Stimulated activated CD4-positive, alpha-beta T cell treated with anti-CD3 and anti-CD28 coated beads, Interleukin-2, amount 100 ng/mL, for 48 hours (primary cell): Measurements from ENCODE around the gene KRT17.

Source experiments
- DNase-seq, 2 donors: peaks; one replicate each; pipeline ENCODE4 v3.0.0-alpha.2; 2020

Gene KRT17

DNA sequence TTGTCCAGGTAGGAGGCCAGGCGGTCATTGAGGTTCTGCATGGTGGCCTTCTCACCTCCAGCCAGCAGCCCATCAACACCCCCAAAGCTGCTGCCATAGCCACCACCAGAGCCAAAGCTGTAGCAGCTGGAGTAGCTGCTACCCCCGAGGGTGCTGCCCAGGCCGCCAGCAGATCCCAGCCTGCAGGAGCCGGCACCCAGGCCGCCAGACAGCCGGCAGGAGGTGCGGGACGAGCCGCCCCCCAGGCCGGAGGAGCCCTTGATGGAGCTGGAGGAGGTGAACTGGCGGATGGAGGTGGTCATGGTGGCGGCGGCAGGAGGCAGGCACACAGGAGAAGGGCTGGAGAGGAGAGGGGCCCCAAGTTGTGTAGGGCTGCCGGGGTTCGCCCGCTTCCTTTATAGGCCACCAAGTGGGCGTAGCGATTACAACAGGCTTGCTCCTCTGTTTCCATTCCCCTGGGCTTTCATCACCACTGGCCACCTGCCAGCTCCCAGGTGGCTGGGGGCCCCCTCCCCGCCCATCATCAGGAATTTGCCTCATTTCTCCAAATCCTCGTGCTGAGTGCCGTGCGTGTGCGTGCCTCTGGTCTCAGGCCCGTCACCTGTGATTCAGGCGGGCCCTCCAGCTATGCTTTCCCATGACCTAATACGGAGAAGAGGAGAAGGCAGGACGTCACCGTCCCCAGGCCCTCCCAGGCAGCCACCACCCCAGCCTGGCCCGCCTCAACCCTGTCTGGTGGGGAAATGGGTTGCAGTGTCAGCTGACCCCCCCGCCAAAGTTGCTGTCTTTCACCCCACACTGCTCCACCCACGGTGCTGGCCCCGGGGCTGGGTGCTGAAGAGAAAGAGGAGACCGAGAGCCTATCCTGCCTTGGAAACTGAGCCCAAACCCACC is at the start of gene KRT17:
Gene KRT17, minus strand, starts transcription at position 368 of the 894 bp plus-strand sequence. Its CDS starts 66 bp downstream, at position 302.
- DNase-seq = no peak

DNA sequence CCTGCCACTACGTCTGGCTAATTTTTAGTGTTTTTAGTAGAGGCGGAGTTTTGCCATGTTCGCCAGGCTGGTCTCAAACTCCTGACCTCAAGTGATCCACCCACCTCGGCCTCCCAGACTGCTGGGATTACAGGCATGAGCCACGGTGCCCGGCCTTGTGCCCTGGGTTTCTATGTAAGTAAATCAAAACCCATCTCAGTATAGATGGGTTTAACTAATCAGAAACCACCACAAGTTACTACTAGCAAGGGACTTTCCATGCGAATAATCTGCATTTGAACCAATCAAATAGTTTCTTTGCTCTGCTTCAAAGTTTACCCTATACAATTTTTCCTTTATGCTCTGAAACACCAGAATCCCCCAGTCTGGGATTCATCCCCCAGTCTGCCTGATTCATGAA is 47.8 kb upstream of the KRT17 start:
- no peak for DNase-seq

DNA sequence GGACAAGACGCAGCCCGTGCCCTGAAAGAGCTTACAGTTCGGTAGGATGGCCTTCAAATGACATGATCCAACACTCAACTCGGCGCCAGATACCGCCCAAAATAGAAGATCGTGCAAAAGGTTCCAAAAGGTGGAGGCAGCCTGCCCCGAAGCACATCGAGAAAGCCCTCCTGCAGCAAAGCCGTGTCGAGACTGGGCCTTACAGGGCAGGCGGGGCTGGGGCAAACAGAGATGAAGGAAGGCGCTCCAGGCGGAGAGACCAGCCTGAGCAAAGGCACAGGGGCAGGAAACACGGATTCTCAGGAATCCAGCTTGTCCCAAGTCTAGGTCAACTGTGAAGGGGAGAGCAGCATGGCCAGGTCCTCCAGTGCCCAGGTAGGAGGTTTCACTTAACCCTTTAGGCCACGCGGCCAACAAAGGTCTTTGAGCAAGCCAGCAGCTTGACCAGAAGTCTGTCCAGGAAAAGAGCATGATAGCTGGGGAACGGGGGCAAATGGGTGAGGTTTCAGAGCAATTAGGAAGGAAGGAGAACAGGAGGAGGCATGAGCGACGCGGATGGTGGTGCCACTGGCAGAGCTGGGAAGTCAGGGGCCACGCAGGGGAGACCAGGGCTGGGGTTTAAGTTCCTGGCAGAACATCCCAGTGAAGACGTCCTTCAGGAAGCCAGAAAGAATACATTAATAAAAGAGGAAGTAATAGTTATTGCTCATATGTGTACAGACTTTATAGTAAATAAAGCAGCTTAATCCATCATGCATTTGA is 43.1 kb upstream of the KRT17 start:
- no peak for DNase-seq

DNA sequence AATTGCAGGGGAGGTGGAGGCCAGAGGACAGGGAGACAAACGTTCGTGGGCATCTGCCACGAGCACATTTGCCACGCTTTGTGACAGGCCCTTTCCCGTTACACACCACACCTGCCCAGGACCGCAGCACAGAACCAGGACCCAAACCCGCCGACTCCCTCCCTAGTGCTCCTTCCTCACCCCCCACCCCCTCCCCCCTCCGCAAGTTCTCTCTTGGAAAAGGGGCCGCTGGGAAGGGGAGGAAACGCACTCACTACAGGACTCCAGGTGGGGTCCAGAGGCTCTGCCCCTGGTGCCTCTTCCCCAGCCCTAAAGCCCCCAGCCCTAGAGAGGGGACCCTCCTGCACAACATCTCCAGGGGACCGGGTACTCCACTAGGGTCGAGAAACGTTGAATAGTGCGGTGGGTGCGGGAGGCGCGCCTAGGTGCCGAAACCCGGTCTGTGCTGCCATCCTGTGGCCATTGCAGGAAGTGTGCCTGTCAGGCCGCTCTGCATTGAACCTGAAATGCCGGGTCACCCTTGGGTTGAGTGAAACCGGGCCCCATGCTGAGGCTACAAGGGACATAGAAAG is 42.4 kb upstream of the KRT17 start:
- DNase-seq = peak; percentile 90

DNA sequence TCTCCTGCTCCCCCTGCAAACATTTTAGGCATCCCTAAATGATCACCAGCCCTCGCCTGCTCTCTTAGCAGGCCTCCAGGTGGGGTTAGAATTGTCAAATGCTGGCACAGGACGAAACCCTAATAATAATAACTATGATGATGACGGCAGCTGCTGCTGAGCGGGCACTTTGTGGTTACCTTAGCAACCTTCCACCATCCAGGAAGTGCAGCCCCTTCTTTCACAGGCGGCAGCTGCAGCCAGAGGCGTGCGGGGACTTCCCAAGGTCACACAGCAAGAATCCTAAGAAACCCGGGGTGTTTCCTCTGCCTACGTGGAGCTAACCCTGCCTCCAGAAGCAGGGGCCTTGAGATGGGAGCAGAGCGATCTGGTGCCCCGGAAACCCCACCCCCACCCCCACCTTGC is 41.9 kb upstream of the KRT17 start:
- peak; percentile 47 to 49 for DNase-seq

DNA sequence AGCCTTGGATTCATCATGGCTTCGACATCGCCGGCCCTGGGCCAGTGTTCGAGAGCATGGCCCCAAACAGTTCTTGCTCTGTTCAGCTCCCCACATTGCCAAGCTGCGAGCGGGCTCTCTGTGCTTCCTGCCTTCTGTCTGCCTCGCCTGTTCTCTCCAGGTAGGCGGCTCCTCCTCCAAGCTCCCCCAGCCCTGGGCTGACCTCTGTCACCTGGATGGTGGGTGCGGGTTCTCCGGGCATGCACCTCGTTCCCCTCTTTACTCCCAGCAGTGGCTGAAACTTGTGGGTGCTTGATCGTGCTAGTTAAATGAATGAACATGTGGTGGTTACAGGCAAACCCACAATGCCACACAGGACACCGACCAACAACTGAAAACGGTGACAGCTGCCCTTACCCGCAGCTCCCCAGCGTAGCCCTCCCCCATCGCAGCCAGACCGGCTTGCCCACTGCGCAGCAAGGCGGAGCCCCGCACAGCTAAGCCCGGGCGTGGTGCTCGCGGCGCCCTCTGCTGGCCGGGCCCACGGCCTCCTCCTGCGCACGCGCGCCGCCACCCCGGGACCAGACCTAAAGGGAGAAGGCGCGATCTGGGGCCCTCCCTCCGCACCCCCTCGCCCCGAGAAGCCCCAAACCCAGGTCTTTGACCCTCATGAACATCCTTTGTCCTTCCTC is 41.3 kb upstream of the KRT17 start:
- DNase-seq = peak; percentile 86 to 94

DNA sequence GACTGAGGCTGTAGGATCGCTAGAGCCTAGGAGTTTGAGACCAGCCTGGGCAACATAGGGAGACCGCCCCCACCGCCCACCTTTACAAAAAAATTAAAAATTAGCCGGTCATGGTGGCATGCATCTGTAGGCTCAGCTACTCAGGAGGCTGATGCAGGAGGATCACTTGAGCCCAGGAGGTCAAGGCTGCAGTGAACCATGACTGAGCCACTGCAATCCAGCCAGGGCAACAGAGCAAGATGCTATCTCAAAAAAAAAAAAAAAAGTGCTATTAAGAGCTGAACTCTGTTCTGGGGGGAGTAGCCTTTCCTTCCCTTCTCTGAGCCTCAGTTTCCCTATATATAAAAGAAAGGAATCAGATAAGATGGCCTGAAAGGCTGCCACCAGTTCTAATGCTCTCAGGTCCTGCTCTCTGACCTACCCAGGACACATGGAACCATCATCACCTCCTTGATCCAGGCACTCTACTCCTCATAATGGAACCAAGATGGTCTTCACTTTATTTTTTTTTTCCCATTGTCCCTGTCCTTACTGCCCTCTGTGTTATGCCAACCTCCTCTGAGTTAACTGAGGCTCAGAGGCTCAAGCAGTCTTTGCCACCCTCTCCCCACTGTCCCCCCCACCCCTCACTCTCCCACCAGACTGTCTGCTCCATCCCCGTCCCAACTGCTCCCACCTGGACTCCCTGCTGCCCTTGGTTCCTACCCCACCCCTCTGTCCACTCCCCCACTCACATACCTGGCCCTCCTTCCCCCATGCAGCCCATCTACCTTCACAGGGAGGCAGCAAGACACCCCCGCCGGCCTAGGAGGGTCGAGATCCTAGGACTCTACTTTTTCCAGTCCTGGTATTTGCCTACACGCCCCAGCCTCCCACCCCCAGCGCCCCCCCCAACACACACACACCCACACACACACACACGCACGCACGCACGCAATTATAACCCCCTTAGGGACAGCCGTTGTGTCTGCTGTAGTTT is 40.5 kb upstream of the KRT17 start:
- no peak for DNase-seq

DNA sequence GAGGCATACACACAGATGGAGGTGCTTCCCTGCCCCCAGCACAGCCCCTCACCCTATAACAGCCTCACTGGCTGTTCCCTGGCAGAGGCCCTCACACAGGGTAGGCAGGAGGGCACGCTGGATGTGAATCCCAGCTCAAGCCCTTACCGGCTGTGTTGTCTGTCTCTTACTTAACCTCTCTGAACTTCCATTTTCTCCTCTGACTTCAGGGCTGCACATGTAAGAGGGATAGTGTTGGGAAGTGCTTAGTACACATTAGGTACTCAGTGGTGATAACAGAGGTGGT is 39.7 kb upstream of the KRT17 start:
- no peak for DNase-seq

DNA sequence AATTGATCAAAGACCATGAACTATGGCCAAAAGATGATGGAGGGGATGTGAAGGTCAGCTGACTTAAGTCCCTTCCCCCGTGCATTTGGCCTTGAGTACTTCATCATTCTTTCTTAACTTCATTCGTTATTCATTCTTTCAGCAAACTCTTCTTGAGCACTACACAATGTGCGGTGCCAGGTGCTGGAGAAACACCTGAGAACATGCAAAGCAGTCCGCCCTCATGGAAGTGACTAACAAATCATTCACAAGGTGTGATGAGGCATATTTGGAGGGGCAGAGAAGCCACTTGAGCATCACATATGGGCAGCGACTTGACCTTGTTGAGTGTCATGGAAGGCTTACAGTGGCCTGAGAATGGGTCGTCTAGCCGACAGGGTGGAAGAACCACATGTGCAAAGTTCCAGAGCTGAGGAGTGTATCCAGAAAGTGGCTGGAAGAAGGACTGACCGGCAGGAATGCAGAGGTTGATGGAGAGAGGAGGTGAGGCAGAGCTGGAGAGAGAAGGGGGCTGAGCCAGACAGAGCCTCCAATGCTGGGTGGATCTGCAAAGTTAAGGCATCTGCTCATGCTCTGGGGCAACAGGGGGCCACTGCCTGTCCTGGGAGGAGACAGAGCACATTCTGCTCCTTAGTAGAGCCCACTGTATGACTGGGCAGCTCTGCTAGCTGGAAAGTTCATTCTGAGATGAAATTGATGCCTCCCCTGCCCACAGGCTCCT is 39.2 kb upstream of the KRT17 start:
- no peak for DNase-seq

DNA sequence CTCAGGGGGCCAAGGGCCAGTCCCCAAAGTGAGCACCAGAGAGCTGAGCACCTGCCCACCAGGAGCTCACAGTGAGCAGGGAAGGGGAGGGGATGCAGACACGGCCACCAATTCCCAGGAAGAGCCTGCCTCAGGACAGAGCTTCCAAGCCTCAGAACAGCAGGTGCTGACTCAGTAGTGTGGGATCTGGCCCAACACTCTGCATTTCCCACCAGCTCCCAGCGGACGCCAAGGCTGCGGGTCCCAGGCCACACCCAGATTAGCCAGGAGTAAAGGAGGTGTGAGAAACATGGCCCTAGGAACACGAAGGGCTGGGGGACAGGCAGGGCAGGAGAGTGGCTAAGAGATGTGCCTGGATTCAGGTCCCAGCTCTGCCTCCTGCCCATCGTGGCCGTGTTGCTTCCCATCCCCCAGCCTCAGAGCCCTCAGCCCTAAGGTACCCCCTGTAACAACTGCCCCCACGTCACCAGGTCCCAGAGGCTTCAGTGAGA is 35.9 kb upstream of the KRT17 start:
- no peak for DNase-seq

DNA sequence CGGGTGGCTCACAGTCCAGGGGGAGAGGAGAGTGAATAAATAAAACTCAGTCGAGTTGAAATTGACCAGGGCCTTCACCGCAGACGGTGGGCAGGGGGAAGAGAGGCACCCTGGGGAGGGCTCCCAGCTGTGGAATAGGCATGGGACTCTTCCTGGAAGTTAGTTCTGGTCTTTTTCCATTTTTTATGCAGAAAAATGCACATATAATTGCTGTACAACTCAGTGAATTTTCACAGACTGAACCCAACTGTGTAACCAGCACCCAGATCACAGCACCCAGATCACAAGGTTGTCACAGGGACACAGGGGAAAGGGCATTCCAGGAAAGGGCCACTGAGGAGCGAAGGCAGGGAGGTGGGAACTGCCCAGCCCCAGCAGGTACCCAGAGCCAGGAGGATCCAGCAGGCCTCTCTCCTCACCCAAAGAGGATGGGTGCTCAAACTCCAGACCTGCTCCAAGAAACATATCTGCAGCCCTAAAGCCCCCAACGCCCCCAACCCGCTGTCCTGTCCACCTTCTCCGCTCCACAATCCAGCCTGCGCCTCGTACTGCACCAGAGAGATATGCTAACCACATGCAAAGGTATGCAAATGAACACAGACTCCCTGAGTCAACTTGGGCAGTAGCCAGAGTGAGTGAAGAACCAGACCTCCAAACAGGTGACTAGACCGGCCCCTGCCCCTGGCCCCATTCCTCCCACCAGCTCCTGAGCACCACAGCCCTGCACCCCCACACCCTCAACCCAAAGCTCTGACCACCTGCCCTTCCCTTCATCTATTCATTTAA is 35.2 kb upstream of the KRT17 start:
- no peak for DNase-seq

DNA sequence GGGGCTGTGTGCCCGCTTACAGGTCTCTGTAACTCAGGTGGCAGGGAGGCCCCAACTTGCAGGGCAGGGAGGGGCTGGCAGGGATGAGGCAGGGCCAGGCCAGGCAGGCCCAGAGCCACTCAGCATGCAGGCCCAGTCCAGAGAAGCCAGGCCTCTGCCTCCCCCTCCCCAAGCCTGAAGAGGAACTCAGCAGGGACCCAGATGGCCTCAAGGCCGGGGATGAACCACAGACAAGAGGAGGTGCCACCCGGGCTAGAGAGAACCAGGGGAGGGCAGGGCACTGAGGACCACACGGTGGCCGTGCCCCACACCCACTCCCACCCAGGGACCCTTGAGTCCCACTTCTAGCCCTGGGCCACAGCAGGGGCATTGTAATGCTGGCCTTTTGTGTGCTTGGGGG is 34.5 kb upstream of the KRT17 start:
- DNase-seq = no peak

DNA sequence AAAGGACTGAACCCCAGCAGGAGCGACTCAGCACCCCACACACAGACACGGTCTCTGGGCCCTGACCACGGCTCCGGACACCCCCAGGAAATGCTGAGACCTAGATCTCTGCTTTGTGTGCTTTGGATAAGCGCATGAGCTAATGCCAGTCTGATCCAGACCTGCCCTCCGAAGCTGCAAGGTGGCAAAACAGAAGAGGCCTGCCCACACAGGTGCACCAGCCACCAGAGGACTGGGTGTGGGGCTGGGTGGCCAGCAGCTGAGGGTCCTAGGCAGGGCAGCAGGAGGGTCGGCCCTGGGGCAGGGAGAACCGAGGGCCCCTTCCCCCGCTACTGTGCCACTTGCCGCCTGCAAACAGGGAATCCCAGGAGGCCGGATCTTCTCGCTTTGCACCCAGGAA is 33.6 kb upstream of the KRT17 start:
- DNase-seq = no peak

DNA sequence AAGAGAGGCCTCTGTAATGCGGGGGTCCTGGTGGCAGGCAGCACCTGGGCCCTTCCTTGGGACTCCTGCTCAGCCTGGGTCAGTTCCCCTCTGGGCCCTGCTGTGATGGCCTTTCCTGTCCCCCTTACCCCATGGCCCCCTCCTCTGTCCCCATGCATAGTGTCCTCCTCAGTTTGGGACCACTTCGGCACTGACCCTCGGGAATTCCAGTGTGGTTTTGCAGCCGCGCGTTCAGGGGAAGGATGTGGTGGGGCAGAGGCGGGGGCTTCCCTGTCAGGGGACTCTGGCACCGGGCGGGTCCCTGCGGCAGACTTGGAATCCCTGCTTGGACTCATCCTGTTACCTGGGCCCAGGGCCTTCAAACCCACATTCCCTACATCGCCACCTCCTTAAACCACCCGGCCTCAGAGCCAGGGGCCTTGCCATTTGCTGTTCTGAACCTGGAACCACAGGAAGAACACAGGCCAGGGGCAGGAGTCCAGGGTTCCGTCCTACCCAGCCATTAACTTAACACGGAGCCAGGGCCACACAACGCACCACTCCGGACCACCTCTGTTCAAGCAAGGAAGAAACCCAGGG is 32.9 kb upstream of the KRT17 start:
- no peak for DNase-seq

DNA sequence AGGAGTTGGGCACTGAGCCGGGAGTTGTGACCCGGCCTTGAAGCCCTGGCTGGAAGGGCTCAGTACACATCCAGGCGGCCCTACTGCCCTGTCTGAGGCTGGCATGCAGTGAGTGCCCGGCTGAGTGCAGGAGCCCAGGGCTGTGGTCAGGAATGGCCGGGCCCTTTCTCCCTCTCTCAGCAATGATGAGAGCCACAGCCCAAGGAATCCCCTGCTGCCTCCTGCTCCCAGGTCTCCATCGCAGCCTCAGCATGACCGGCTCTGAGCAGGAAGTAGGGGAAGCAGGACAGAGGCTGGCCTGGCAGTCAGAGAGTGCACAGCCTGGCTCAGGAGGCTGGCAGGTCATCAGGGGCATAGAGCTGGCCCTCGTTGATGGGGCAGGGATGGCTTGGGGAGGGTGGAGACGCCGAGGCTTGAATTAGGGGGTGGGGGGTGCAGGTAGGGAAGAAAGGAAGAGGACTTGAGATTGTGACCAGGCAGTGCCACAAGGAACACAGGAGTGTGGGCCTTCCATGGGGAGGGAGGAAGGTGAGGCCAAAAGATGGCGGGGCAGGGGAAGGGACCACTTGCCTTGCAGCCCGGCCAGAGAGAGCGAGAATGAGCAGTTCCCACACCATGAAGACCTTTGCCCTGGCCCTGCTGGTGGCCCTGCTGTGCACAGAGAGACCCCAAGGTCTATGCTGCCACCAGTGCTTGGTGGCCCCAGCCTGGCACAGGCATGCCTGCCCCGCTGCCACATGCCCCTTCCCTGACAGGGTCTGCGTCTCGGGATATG is 32.1 kb upstream of the KRT17 start:
- no peak for DNase-seq

DNA sequence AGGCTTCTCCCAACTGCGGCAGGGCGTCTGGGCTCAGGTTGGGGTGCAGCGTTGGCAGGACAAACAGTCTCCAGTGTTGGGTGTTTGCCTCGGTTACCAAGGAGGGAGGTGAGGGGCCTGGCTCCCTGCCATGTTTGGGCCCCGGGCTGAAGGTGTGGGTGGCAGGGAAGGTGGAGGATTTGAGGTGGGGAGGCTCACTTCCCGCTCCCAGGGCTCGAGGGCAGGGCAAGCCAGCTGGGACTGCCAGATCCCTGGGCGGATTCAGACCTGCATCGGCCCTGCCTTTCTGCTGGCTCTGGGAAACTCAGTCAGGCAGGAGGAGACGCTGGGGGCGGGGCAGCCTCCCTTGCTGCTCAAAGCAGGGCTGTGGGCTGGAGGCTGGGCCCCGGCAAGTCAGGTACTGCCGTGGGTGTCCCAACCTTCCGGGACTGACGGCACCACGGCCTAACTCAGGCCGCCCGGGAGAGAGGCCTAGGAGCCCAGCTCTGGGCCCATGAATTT is 31.3 kb upstream of the KRT17 start:
- no peak for DNase-seq

DNA sequence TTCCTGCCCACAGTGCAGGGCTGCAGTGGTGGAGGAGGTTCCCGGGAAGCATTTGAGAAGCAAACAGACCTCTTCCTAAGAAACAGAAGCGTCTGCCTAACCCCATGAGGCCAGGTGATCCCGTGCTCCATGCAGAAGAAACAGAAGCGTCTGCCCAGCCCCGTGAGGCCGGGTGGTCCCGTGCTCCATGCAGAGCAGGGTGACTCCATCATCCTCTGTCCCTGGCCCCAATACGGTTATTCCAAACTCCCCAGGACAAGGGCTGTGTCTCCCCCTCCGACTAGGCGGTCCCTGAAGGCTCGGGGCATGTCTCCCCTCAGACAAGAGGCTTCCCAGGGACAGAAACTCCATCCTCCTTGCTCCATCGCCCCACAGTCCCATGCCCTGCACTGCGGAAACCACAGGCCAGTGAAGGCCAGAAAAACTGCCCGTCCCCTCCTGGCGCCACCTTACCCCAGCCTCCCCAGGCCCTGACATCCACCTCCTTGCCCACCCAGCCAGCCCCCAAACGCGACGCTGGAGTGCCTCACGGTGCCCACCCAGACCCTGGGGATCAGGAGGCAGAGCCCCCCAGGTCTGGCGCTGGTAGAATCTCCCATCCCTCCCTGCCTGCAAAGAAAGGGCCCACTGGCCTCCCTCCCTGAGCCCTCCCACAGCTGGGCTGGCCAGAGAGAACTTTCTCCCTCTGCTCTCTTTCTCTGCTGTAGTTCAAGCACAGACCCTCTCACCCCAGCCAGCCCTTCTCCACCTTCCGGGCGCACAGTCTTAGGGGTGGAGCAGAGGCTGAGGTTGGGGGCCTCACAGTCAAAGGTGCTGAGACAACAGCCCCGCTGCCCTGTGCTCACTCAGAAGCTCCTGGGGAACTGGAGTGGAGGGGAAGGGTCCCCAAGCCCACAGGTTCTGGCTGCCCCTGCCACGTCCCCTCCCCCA is 30.6 kb upstream of the KRT17 start:
- no peak for DNase-seq
